Measurements from ENCODE around the gene NPHP3.
"Not testable (repeated sequence)": the region's sequence is repeated elsewhere in the genome, so short reads cannot be mapped to it uniquely, and the experiment has no call there.

Gene NPHP3

GRCh38 chr3:132722165-132723023 lies at the start of gene NPHP3:
NPHP3 (minus strand) TSS chr3:132722409; CDS start chr3:132722355, 54 bp downstream.
- DNase-seq, result peak; percentile 95

DNA sequence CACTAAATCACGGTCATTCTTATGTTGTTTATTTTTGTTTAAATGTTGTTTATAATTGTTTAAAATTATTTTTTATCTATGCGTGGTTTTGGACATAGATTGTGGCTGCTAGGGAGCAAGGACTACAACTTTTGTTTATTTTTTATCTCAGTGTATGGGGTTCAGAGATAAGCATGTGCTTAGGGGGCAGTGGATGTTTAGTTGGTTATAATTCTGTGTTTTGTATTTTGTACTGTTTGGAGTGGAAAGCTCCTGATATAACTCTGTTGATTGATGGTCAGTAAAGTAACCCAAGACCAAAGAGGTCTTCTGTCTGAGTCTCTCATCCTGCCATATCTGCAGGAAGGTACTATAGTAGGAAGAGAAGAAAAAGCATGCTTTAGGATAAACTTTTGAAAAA lies 36.5 kb upstream of the NPHP3 start:
- no peak for DNase-seq

DNA sequence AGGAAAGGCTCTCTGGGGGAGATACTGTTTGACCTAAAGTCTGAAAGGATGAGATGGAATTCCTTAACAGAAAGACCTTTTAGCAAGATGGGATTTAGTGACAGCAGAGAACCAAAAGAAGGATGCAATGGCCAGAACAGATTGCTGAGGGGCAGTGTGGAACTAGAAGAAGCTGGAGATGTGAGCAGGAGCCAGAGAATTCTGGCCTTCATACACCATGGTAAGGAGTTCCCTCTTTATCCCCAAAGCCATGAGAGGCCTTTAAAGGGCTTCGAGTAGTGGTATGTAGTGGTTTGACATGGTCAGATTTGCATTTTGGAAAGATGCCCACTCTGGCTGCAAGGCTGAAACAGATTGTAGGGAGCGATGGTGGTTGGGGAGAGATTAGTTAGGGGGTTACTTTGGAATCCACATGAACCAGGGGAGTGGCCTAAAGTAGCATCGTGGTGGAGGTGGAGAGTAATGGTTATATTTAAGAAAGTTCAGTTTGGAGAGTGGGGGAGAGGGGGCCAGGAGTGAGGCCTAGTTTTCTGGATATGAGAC lies 34.0 kb upstream of the NPHP3 start:
- no peak for DNase-seq

- DNase-seq, result no peak
Measured at GRCh38 chr3:132753946-132754345, 31.7 kb upstream of the NPHP3 start.

- no peak for DNase-seq
Measured at GRCh38 chr3:132749786-132750185, 27.6 kb upstream of the NPHP3 start.

DNA sequence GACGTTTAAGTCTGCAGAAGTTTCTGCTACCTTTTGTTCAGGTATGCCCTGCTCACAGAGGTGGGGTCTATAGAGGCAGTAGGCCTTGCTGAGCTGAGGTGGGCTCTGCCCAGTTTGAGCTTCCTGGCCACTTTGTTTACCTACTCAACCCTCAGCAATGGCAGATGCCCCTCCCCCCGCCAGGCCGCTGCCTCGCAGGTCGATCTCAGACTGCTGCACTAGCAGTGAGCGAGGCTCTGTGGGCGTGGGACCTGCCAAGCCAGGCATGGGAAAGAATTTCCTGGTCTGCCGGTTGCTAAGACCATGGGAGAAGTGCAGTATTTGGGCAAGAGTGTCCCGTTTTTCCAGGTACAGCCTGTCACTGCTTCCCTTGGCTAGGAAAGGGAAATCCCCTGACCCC lies 24.5 kb upstream of the NPHP3 start:
- not testable (repeated sequence) for DNase-seq

- no peak for DNase-seq
Measured at GRCh38 chr3:132738314-132738713, 16.1 kb upstream of the NPHP3 start.

DNA sequence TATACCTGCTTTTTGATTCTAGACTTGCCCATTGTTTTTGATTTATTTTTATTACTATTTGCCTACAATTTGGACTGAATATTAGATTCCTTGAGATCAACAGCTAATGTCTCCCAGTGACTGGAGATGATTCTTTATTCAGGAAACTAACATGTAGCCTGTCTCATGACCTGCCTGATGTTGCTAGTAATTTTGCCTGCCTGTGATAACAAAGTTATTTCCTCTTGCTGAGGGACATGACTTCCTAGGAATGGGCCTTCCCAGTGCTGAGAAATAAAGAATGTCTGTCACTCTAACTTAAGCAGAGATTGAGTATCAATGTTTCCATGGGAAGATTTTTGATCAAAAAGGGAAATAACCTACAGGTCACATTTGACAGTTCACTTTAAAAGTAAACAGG lies 13.4 kb upstream of the NPHP3 start:
- no peak for DNase-seq

DNA sequence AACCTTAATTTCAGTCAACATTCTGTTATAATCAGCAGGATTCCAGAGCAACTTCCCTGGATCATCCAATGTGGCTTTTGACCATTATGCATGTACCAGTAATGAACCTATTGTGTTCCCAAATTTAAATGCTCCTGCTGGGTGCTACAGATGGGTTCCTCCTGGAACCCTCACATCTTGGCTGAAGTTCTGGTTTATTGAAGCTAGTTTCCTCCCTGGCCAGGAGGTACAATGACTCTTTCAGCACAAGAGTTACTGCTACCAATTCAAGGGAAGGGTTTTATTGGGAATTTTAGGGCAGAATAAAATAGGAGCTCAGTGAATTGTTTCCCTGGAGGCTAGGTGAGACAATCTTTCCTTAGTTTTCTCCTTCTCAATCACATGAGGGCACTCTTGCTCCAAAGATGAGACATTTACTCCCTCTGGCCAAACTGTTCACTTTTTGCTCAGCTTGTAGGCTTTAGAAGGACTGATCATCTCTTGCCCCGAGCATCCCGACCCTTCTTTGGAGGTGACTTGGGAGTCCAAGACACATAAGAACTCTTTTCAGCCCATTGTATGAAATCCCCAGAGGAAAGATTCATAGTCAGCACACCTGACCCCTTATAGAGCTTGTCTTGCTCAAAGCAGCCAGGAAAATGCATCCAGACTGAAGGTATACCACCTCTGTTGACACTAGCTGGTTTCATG lies 8.8 kb upstream of the NPHP3 start:
- peak; percentile 74 for DNase-seq

DNA sequence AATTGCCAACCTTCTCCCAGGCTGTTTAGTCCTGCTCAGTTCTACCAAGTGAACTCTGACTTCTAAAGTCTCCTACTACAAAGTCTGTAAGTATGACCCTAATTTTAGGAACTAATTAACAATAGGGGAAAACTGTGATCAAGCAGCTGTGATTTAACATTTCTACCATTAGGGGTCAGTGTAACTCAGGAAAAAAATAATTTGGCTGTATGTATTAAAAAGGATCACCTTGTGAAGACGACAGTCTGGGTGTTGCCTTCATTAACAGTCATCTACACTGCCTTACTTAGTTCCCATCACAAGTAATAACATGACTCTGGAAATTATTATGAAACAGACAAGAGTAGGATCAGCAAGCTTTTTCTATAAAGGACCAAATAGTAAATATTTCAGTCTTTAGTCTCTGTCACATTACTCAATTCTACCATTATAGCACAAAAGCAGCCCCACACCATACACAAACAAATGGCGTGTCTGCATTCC lies 4.2 kb upstream of the NPHP3 start:
- peak; percentile 50 for DNase-seq

GRCh38 chr3:132723024-132723950 lies 1.1 kb upstream of the NPHP3 start:
- no peak for DNase-seq

- DNase-seq, result peak; percentile 85
Measured at GRCh38 chr3:132721479-132722164, 587 bp downstream of the NPHP3 start.

GRCh38 chr3:132720228-132720627 lies 2.0 kb downstream of the NPHP3 start:
- no peak for DNase-seq

DNA sequence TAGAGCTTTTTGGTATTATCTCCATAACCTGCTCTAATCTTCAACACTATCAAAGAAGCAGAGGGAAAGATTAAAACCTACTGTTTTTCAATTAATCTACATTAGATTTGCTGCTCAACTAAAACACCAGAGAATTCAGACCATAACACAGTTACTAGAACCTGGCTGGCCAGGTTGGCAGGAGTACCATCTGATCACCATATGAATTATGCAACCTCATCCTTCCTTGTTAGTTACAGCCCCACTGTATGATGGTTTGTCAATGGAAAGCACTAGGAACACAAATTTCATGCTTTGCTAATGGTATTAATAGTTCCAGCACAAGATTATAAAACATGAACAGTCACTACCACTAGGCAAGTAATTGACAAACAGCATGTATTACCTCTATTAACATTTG lies 5.8 kb downstream of the NPHP3 start:
- DNase-seq, result no peak

- no peak for DNase-seq
Measured at GRCh38 chr3:132713977-132714727, 8.1 kb downstream of the NPHP3 start.

GRCh38 chr3:132710311-132710710 lies 11.9 kb downstream of the NPHP3 start:
- DNase-seq, result no peak

- DNase-seq, result no peak
Measured at GRCh38 chr3:132709761-132710160, 12.4 kb downstream of the NPHP3 start.

DNA sequence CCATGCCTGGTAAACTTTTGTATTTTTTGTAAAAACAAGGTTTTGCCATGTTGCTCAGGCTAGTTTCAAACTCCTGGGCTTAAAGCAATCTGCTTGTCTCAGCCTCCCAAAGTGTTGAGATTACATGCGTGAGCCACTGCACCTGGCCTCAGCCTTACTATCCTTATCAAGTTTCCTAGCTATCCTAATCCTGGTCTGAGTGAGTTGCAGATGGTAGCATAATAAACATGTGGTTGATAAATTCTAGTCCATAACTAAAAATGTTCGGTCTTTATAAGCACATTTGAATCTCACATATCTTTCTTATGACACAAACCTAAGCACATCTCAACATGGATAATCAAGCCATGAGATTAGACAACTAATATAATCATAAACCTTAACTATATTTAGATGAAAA lies 18.5 kb downstream of the NPHP3 start:
- no peak for DNase-seq

GRCh38 chr3:132695422-132695821 lies 26.8 kb downstream of the NPHP3 start:
- no peak for DNase-seq

DNA sequence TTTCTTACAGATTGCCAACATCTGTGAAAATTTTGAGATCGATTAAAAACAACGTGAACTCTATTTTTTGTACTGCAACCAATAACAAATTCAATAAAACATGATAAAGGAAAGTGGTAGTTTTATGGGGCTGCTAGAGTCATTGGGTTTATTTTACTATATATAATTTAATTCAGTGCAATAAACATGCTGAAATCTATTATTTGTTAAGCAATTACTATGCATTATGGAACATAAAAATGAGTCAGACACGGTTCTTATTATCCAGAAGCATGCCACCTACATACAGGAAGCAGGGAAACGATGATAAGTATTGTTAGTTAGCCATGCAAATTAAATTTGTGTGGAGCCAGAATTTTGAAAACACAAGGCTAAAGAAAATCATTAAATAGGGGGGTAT lies 27.2 kb downstream of the NPHP3 start:
- DNase-seq, result no peak

DNA sequence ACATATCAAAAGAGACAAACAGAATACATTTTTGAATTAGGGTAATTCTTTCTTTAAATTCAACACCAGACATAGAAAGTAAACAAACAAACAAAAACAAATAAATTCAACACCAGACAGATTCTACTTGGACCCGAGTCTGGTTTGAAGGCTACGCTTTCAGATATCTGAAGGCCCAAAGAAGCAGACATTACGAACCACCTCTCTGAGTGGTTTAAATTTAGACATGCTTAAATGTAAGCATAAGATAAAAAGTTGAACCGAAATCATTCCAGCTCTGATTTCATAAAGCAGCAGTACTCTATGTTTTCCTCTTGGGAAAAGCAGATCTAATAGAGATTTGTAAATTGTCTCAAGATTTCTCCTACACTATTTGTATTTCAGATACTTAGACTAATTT lies 32.2 kb downstream of the NPHP3 start:
- no peak for DNase-seq

Data from DMS53 (cell line).